ENCODE data around the gene POLR3GL. TPM values are rescaled to one million over a fixed set of nuclear protein-coding genes. Genes with fewer than 3 reads are reported as not detected.

The POLR3GL gene
- polyA plus RNA-seq, 1 donor from 2014 or later: 38.6 TPM

DNA sequence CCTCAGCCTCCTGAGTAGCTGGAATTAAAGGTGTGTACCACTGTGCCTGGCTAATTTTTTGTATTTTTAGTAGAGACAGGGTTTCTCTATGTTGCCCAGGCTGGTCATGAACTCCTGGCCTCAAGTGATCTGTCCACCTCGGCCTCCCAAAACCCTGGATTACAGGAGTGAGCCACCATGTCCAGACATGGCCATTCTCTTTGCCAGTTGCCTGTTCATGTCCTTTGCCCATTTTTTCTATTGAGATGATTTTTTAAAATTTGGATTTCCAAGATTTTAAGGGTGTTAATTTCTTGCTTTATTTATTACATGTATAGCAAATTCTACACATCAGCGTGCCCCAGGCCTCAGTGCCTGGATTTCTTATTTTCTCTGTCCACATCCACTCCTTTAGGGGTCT lies 2.8 kb downstream of the POLR3GL start:
- Histone ChIP-seq H3K36me3 (ENCODE audit: insufficient read depth, low read length) (no peaks in the 10 kb centered on the region), H3K79me2 (replicated peaks; ENCODE audit: insufficient read depth, low read length) (no peaks in the 10 kb centered on the region), H2AFZ (ENCODE audit: low read depth, low read length) (no peak overlapping the region), H3K4me3 (ENCODE audit: low read length) (no peak overlapping the region), H3K27me3 (ENCODE audit: insufficient read depth, low read depth, low read length) (peaks cover under 1% of the 10 kb centered on the region), H3K9ac (ENCODE audit: low read length) (no peak overlapping the region), H3K9me3 (ENCODE audit: low read length) (no peaks in the 10 kb centered on the region), H3F3A (ENCODE audit: insufficient read depth, low read length, poor library complexity, severe bottlenecking) (peaks cover 7% of the 10 kb centered on the region), H3K9me2 (ENCODE audit: insufficient read depth, low read length) (no peaks in the 10 kb centered on the region), H3K27ac (ENCODE audit: low read length) (no peak overlapping the region), H3K4me2 (ENCODE audit: low read length) (no peak overlapping the region), H4K20me1 (ENCODE audit: insufficient read depth) (no peaks in the 10 kb centered on the region)
- TF ChIP-seq POLR2AphosphoS5 (IDR thresholded peaks at IDR 0.05): no peak
- TF ChIP-seq EZH2 (IDR thresholded peaks at IDR 0.05; ENCODE audit: borderline replicate concordance, insufficient read depth, low read length, poor library complexity, severe bottlenecking): no peak
- TF ChIP-seq, protein P1, sequence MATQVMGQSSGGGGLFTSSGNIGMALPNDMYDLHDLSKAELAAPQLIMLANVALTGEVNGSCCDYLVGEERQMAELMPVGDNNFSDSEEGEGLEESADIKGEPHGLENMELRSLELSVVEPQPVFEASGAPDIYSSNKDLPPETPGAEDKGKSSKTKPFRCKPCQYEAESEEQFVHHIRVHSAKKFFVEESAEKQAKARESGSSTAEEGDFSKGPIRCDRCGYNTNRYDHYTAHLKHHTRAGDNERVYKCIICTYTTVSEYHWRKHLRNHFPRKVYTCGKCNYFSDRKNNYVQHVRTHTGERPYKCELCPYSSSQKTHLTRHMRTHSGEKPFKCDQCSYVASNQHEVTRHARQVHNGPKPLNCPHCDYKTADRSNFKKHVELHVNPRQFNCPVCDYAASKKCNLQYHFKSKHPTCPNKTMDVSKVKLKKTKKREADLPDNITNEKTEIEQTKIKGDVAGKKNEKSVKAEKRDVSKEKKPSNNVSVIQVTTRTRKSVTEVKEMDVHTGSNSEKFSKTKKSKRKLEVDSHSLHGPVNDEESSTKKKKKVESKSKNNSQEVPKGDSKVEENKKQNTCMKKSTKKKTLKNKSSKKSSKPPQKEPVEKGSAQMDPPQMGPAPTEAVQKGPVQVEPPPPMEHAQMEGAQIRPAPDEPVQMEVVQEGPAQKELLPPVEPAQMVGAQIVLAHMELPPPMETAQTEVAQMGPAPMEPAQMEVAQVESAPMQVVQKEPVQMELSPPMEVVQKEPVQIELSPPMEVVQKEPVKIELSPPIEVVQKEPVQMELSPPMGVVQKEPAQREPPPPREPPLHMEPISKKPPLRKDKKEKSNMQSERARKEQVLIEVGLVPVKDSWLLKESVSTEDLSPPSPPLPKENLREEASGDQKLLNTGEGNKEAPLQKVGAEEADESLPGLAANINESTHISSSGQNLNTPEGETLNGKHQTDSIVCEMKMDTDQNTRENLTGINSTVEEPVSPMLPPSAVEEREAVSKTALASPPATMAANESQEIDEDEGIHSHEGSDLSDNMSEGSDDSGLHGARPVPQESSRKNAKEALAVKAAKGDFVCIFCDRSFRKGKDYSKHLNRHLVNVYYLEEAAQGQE (IDR thresholded peaks at IDR 0.05; ENCODE audit: borderline replicate concordance): no peak
- no peak for TF ChIP-seq MXI1 (conservative IDR thresholded peaks at IDR 0.05; ENCODE audit: poor library complexity, severe bottlenecking)
- TF ChIP-seq, protein P2, sequence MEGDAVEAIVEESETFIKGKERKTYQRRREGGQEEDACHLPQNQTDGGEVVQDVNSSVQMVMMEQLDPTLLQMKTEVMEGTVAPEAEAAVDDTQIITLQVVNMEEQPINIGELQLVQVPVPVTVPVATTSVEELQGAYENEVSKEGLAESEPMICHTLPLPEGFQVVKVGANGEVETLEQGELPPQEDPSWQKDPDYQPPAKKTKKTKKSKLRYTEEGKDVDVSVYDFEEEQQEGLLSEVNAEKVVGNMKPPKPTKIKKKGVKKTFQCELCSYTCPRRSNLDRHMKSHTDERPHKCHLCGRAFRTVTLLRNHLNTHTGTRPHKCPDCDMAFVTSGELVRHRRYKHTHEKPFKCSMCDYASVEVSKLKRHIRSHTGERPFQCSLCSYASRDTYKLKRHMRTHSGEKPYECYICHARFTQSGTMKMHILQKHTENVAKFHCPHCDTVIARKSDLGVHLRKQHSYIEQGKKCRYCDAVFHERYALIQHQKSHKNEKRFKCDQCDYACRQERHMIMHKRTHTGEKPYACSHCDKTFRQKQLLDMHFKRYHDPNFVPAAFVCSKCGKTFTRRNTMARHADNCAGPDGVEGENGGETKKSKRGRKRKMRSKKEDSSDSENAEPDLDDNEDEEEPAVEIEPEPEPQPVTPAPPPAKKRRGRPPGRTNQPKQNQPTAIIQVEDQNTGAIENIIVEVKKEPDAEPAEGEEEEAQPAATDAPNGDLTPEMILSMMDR (IDR thresholded peaks at IDR 0.05; ENCODE audit: poor library complexity, severe bottlenecking): no peak
- TF ChIP-seq RAD21 (conservative IDR thresholded peaks at IDR 0.05): no peak
- TF ChIP-seq TAF1 (IDR thresholded peaks at IDR 0.05; ENCODE audit: low read depth): no peak
- TF ChIP-seq EP300 (conservative IDR thresholded peaks at IDR 0.05; ENCODE audit: poor library complexity, severe bottlenecking): no peak
- TF ChIP-seq SMC3 (conservative IDR thresholded peaks at IDR 0.05; ENCODE audit: poor library complexity): no peak

DNA sequence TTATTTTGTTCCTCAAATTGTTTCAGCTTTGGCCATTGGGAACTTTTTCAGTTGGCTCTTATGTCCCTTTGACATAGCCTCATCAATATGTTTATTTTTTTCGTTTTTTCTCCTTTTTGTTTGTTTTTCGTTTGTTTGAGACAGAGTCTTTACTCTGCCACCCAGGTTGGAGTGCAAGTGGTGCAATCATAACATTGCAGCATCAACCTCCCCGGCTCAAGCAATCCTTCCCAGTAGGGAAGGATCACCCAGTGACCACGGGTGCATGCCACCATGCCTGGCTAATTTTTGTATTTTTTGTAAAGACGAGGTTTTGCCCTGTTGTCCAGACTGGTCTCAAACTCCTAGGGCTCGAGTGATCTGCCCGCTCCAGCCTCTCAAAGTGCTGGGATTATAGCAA lies 8.1 kb downstream of the POLR3GL start:
- Histone ChIP-seq H3K27ac (ENCODE audit: low read length) (no peak overlapping the region), H3K9me3 (ENCODE audit: low read length) (no peaks in the 10 kb centered on the region), H3K27me3 (ENCODE audit: insufficient read depth, low read depth, low read length) (no peaks in the 10 kb centered on the region), H3K4me2 (ENCODE audit: low read length) (no peak overlapping the region), H2AFZ (ENCODE audit: low read depth, low read length) (no peak overlapping the region), H3K9me2 (ENCODE audit: insufficient read depth, low read length) (no peaks in the 10 kb centered on the region), H3F3A (ENCODE audit: insufficient read depth, low read length, poor library complexity, severe bottlenecking) (no peaks in the 10 kb centered on the region), H3K4me3 (ENCODE audit: low read length) (no peak overlapping the region), H3K9ac (ENCODE audit: low read length) (no peak overlapping the region), H3K36me3 (ENCODE audit: insufficient read depth, low read length) (no peaks in the 10 kb centered on the region), H4K20me1 (ENCODE audit: insufficient read depth) (no peaks in the 10 kb centered on the region), H3K79me2 (replicated peaks; ENCODE audit: insufficient read depth, low read length) (no peaks in the 10 kb centered on the region)
- TF ChIP-seq EZH2 (IDR thresholded peaks at IDR 0.05; ENCODE audit: borderline replicate concordance, insufficient read depth, low read length, poor library complexity, severe bottlenecking) (no peak), SMC3 (conservative IDR thresholded peaks at IDR 0.05; ENCODE audit: poor library complexity) (no peak), MXI1 (conservative IDR thresholded peaks at IDR 0.05; ENCODE audit: poor library complexity, severe bottlenecking) (no peak), POLR2AphosphoS5 (IDR thresholded peaks at IDR 0.05) (no peak), RAD21 (conservative IDR thresholded peaks at IDR 0.05) (no peak), TAF1 (IDR thresholded peaks at IDR 0.05; ENCODE audit: low read depth) (no peak), EP300 (conservative IDR thresholded peaks at IDR 0.05; ENCODE audit: poor library complexity, severe bottlenecking) (no peak)
- TF ChIP-seq, protein P1 (IDR thresholded peaks at IDR 0.05; ENCODE audit: borderline replicate concordance): no peak
- TF ChIP-seq, protein P2 (IDR thresholded peaks at IDR 0.05; ENCODE audit: poor library complexity, severe bottlenecking): no peak
